Activated naive CD4-positive, alpha-beta T cell treated with anti-CD3 and anti-CD28 coated beads, Interleukin-2, amount 50 U/mL, for 72 hours (primary cell): Measurements from ENCODE around the gene PPBP. TPM values are rescaled to one million over a fixed set of nuclear protein-coding genes. Genes with fewer than 3 reads are reported as not detected.

Experiments
- ATAC-seq, 2 donors: fragments of 150-1000 bp; cut with Tn5 transposase; 2 replicates each; pipeline ENCODE4 v1.10.0; 2021; ENCODE audit warnings: mild to moderate bottlenecking in 2 of 2, moderate library complexity in 2 of 2
- DNase-seq, 2 donors: peaks; one replicate each; pipeline ENCODE4 v3.0.0; 2021 to 2022; ENCODE audit warnings: low spot score in 2 of 2
- H3K27ac Mint-ChIP-seq, 2 donors: one replicate each; pipeline ENCODE4 v1.8.0; 2022; ENCODE audit warnings: mild to moderate bottlenecking in 2 of 2, mixed read lengths in 2 of 2
- H3K36me3 Mint-ChIP-seq, 2 donors: one replicate each; pipeline ENCODE4 v1.8.0; 2022; ENCODE audit warnings: mixed read lengths in 2 of 2
- H3K9me3 Mint-ChIP-seq, 2 donors: one replicate each; pipeline ENCODE4 v1.8.0; 2022; ENCODE audit warnings: mixed read lengths in 2 of 2
- total RNA-seq, 2 donors: library from RNA; stranded (reverse); gene quantifications; one replicate each; pipeline ENCODE4 v1.2.3, GENCODE V29; 2022

The PPBP gene
- not detected for total RNA-seq

GRCh38 chr4:73988061-73988460 lies at the start of gene PPBP:
TSS of gene PPBP (minus strand) at chr4:73988190. CDS start at chr4:73988103, 87 bp downstream.
- H3K9me3 Mint-ChIP-seq, result no peaks in the 10 kb centered on the region
- DNase-seq (no peak), ATAC-seq (no peak)
- H3K27ac Mint-ChIP-seq, result no peak within 1 kb of the TSS
- no peaks in the 10 kb centered on the region for H3K36me3 Mint-ChIP-seq

- H3K9me3 Mint-ChIP-seq, result peaks cover 5% of the 10 kb centered on the region in 2 donors
- DNase-seq (no peak), ATAC-seq (no peak)
- no peak overlapping the region for H3K27ac Mint-ChIP-seq
- H3K36me3 Mint-ChIP-seq, result peaks cover 0 to 11% of the 10 kb centered on the region in 2 donors
These were observed 49.3 kb upstream of the PPBP start for GRCh38 chr4:74037076-74037955.

- peaks cover 0 to 14% of the 10 kb centered on the region in 2 donors for H3K36me3 Mint-ChIP-seq
- peaks cover 6% of the 10 kb centered on the region in 2 donors for H3K9me3 Mint-ChIP-seq
- no peak overlapping the region for H3K27ac Mint-ChIP-seq
- ATAC-seq (peak in 1 of 2 donors; percentile 37), DNase-seq (no peak)
These were observed 45.7 kb upstream of the PPBP start for GRCh38 chr4:74033739-74034138.

- peaks cover 9 to 14% of the 10 kb centered on the region in 2 donors for H3K9me3 Mint-ChIP-seq
- no peak overlapping the region for H3K27ac Mint-ChIP-seq
- H3K36me3 Mint-ChIP-seq, result peaks cover 0 to 9% of the 10 kb centered on the region in 2 donors
- DNase-seq, result no peak
- no peak for ATAC-seq
These were observed 44.1 kb upstream of the PPBP start for GRCh38 chr4:74032064-74032463.

GRCh38 chr4:74031576-74031975 lies 43.6 kb upstream of the PPBP start:
- ATAC-seq (no peak), DNase-seq (no peak)
- Mint-ChIP-seq H3K27ac (no peak overlapping the region), H3K9me3 (peaks cover 9 to 14% of the 10 kb centered on the region in 2 donors), H3K36me3 (peaks cover 0 to 9% of the 10 kb centered on the region in 2 donors)

GRCh38 chr4:74030285-74030684 lies 42.3 kb upstream of the PPBP start:
- ATAC-seq, result no peak
- Mint-ChIP-seq H3K27ac (no peak overlapping the region), H3K36me3 (peaks cover 0 to 9% of the 10 kb centered on the region in 2 donors), H3K9me3 (peaks cover 9 to 14% of the 10 kb centered on the region in 2 donors)
- DNase-seq, result no peak

GRCh38 chr4:74028504-74028903 lies 40.5 kb upstream of the PPBP start:
- Mint-ChIP-seq H3K9me3 (peaks cover 9 to 14% of the 10 kb centered on the region in 2 donors), H3K27ac (no peak overlapping the region), H3K36me3 (peaks cover 0 to 9% of the 10 kb centered on the region in 2 donors)
- ATAC-seq (no peak), DNase-seq (no peak)

- H3K27ac Mint-ChIP-seq, result no peak overlapping the region
- peaks cover 2 to 8% of the 10 kb centered on the region in 2 donors for H3K9me3 Mint-ChIP-seq
- DNase-seq (no peak), ATAC-seq (no peak)
- H3K36me3 Mint-ChIP-seq, result peaks cover 0 to 2% of the 10 kb centered on the region in 2 donors
These were observed 35.7 kb upstream of the PPBP start for GRCh38 chr4:74023709-74024108.

GRCh38 chr4:74021601-74022000 lies 33.6 kb upstream of the PPBP start:
- no peaks in the 10 kb centered on the region for H3K36me3 Mint-ChIP-seq
- ATAC-seq (no peak), DNase-seq (no peak)
- H3K27ac Mint-ChIP-seq, result no peak overlapping the region
- H3K9me3 Mint-ChIP-seq, result no peaks in the 10 kb centered on the region

- Mint-ChIP-seq H3K36me3 (no peaks in the 10 kb centered on the region), H3K27ac (no peak overlapping the region), H3K9me3 (peaks cover 3 to 6% of the 10 kb centered on the region in 2 donors)
- DNase-seq (no peak), ATAC-seq (peak; percentile 60 to 67)
These were observed 30.8 kb upstream of the PPBP start for GRCh38 chr4:74018771-74019170.

- H3K27ac Mint-ChIP-seq, result no peak overlapping the region
- ATAC-seq (no peak), DNase-seq (no peak)
- no peaks in the 10 kb centered on the region for H3K36me3 Mint-ChIP-seq
- H3K9me3 Mint-ChIP-seq, result peaks cover 3 to 6% of the 10 kb centered on the region in 2 donors
These were observed 30.1 kb upstream of the PPBP start for GRCh38 chr4:74018116-74018515.

- H3K36me3 Mint-ChIP-seq, result no peaks in the 10 kb centered on the region
- peak; percentile 29 to 68 for ATAC-seq
- H3K9me3 Mint-ChIP-seq, result peaks cover 3 to 6% of the 10 kb centered on the region in 2 donors
- no peak for DNase-seq
- no peak overlapping the region for H3K27ac Mint-ChIP-seq
These were observed 28.1 kb upstream of the PPBP start for GRCh38 chr4:74016068-74016467.

- H3K36me3 Mint-ChIP-seq, result no peaks in the 10 kb centered on the region
- ATAC-seq (no peak), DNase-seq (no peak)
- no peak overlapping the region for H3K27ac Mint-ChIP-seq
- peaks cover 6 to 8% of the 10 kb centered on the region in 2 donors for H3K9me3 Mint-ChIP-seq
These were observed 27.3 kb upstream of the PPBP start for GRCh38 chr4:74015126-74015780.

- H3K36me3 Mint-ChIP-seq, result no peaks in the 10 kb centered on the region
- no peak for DNase-seq
- H3K27ac Mint-ChIP-seq, result no peak overlapping the region
- H3K9me3 Mint-ChIP-seq, result peaks cover 6 to 8% of the 10 kb centered on the region in 2 donors
- ATAC-seq, result no peak
These were observed 26.3 kb upstream of the PPBP start for GRCh38 chr4:74014332-74014731.

GRCh38 chr4:74013264-74013663 lies 25.3 kb upstream of the PPBP start:
- Mint-ChIP-seq H3K27ac (no peak overlapping the region), H3K36me3 (no peaks in the 10 kb centered on the region), H3K9me3 (peaks cover 6 to 8% of the 10 kb centered on the region in 2 donors)
- DNase-seq (no peak), ATAC-seq (no peak)

GRCh38 chr4:74012130-74012529 lies 24.1 kb upstream of the PPBP start:
- DNase-seq (no peak), ATAC-seq (no peak)
- Mint-ChIP-seq H3K36me3 (no peaks in the 10 kb centered on the region), H3K27ac (no peak overlapping the region), H3K9me3 (peaks cover 6 to 8% of the 10 kb centered on the region in 2 donors)

GRCh38 chr4:74009307-74009706 lies 21.3 kb upstream of the PPBP start:
- H3K27ac Mint-ChIP-seq, result no peak overlapping the region
- H3K36me3 Mint-ChIP-seq, result no peaks in the 10 kb centered on the region
- H3K9me3 Mint-ChIP-seq, result peaks cover 0 to 5% of the 10 kb centered on the region in 2 donors
- DNase-seq (no peak), ATAC-seq (no peak)
